Prostate gland (tissue), 2 donors: ENCODE measurements around the gene NUP88. TPM values are rescaled to one million over a fixed set of nuclear protein-coding genes. Genes with fewer than 3 reads are reported as not detected.
"Not testable (repeated sequence)": the region's sequence is repeated elsewhere in the genome, so short reads cannot be mapped to it uniquely, and the experiment has no call there.

ENCODE experiments used
- DNase-seq: peaks from one replicate; pipeline ENCODE4 v3.0.0-alpha.2; 2019; ENCODE audit warnings: low spot score
- H3K27ac ChIP-seq, 2 donors: fragments of 200-600 bp; sonication (generic); 2 replicates each; pipeline ENCODE4 v1.5.1; 2017 to 2019
- H3K27me3 ChIP-seq: fragments of 200-600 bp; sonication (generic); replicated peaks from 2 replicates; pipeline ENCODE4 v1.5.1; 2019; ENCODE audit not compliant: insufficient read depth
- H3K36me3 ChIP-seq, 2 donors: fragments of 200-600 bp; sonication (generic); 1 replicate in 1 of 2; 2 replicates in 1 of 2; pipeline versions ENCODE4 v1.5.1 to v1.8.1; 2017 to 2019
- H3K4me1 ChIP-seq: fragments of 200-600 bp; sonication (generic); replicated peaks from 2 replicates; pipeline ENCODE4 v1.5.1; 2019
- H3K4me3 ChIP-seq, 2 donors: fragments of 200-600 bp; sonication (generic); 2 replicates each; pipeline ENCODE4 v1.5.1; 2017 to 2019
- H3K9me3 ChIP-seq: fragments of 200-600 bp; sonication (generic); 2 replicates; pipeline ENCODE4 v1.5.1; 2017
- POLR2A ChIP-seq: fragments of 450-650 bp; IDR thresholded peaks from one replicate; pipeline ENCODE4 v1.6.1; 2016; ENCODE audit warnings: antibody characterized with exemption, mild to moderate bottlenecking
- POLR2AphosphoS5 ChIP-seq: sonication (generic); formaldehyde crosslinking; IDR thresholded peaks from one replicate; pipeline ENCODE4 v1.6.1; 2017; ENCODE audit warnings: antibody characterized with exemption
- WGBS: methylation state at CpG from one replicate; pipeline ENCODE4 v1.1.5; 2018; 5-methylcytosine and 5-hydroxymethylcytosine counted together
- intact Hi-C: fragments of 100-400 bp; cut with DNase I; formaldehyde crosslinking; loops from one replicate; pipeline ENCODE4 v1.14.2; 2022
- total RNA-seq, 2 donors: library from RNA; depleted of rRNA; stranded (reverse); fragments of >200 nt; gene quantifications; one replicate each; pipeline ENCODE4 v1.1.0, GENCODE V29; 2016
- TF ChIP-seq, protein P1 (sequence below), 4 experiments: fragments of 200-600 bp in 2 of 4; fragments of 450-650 bp in 2 of 4; sonication (generic) in 2 of 4; IDR thresholded peaks; 1 replicate in 3 of 4; 2 replicates in 1 of 4; pipeline ENCODE4 v1.5.1; 2016 to 2019; ENCODE audit warnings: antibody characterized with exemption in 4 of 4, mild to moderate bottlenecking in 2 of 4, moderate library complexity in 2 of 4

The NUP88 gene
- total RNA-seq, 2 donors from 2014 or later: 64.8 to 105 TPM

DNA sequence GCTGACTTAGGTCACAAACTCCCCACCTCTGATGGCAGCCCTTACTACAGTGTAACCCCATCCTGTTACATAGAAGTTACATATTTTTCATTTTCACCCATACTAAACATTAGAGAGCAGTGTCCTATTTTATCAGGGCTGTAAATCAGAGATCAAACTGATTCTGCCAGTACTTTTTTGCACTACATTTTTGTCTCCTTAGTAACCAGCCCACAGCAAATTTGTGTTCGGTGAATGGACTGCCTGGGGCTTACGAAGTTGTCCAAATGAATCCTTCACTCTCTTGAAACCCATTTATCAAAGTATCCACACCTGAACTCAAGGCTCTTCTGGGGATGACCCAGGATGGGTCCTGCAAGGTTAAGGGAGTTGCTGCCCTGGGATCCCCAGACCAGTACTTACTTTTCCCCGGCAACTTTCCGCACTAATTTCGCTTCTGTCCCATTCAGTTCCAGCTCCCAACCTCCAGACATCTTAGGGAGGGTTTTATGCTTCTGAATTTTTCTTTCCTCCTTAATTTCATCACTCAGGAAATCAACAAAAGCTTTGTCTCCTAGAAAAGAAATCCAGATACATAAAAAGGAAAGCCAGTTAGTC lies 18.4 kb upstream of the NUP88 start:
- H3K4me3 ChIP-seq: peak overlapping the region; percentile 80 to 92
- DNase-seq: no peak
- TF ChIP-seq, protein P1, sequence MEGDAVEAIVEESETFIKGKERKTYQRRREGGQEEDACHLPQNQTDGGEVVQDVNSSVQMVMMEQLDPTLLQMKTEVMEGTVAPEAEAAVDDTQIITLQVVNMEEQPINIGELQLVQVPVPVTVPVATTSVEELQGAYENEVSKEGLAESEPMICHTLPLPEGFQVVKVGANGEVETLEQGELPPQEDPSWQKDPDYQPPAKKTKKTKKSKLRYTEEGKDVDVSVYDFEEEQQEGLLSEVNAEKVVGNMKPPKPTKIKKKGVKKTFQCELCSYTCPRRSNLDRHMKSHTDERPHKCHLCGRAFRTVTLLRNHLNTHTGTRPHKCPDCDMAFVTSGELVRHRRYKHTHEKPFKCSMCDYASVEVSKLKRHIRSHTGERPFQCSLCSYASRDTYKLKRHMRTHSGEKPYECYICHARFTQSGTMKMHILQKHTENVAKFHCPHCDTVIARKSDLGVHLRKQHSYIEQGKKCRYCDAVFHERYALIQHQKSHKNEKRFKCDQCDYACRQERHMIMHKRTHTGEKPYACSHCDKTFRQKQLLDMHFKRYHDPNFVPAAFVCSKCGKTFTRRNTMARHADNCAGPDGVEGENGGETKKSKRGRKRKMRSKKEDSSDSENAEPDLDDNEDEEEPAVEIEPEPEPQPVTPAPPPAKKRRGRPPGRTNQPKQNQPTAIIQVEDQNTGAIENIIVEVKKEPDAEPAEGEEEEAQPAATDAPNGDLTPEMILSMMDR (IDR thresholded peaks at IDR 0.05): no peak
- TF ChIP-seq POLR2AphosphoS5: no peak
- no peak for TF ChIP-seq POLR2A
- H3K9me3 ChIP-seq: no peaks in the 10 kb centered on the region
- H3K27ac ChIP-seq: no peak overlapping the region
- peaks cover 4 to 6% of the 10 kb centered on the region in 2 donors for H3K36me3 ChIP-seq
- peaks cover 9% of the 10 kb centered on the region for H3K4me1 ChIP-seq
- WGBS: 37% methylated on average over 5 of the region's 5 CpGs
- no peaks in the 10 kb centered on the region for H3K27me3 ChIP-seq
- intact Hi-C loops: loop anchor here (5.0 kb wide), 1 partner anchor 191 kb away; no protein-coding TSS in a partner anchor

DNA sequence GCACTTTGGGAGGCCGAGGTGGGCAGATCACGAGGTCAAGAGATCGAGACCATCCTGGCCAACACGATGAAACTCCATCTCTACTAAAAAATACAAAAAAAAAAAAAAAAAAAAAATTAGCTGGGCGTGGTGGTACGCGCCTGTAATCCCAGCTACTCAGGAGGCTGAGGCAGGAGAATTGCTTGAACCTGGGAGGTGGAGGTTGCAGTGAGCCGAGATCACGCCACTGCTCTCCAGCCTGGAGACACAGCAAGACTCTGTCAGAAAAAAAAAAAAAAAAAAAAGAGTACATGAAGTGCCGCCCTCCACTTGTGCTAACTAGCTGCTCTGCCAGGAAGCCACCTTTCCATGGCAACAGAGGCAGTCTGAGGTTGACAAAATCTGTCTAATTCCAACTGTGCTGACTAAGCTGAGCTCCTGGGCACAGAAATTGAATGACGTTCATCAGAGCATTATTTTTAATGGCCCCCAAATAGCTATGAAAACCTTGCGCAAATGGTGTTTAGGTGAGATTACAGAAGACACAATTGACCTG lies 16.4 kb upstream of the NUP88 start:
- not testable (repeated sequence) for H3K36me3 ChIP-seq, H3K9me3 ChIP-seq, H3K4me1 ChIP-seq, H3K4me3 ChIP-seq, H3K27me3 ChIP-seq, H3K27ac ChIP-seq, DNase-seq
- WGBS: 86% methylated on average over 12 of the region's 12 CpGs
- intact Hi-C loops: loop anchor here (5.0 kb wide), 1 partner anchor 189 kb away; no protein-coding TSS in a partner anchor

DNA sequence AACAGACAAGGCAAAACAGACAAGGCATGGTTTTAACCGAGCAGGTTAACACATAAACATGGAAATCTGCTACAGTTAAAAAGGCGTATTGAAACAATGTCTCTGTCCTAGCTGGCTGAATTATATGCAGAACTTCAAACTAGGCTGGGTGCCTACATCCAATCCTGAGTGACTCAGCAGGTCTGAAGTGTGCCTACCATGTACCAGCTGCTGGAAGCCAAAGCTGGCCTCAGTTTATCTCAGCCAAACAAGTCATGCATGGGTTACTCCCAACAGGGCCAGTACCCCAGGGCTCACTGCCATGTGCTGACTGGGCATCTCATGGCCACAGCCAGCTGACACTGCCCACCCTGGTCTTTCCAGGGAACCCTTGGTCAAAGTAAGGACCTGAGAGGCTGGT lies 15.5 kb upstream of the NUP88 start:
- H3K27ac ChIP-seq: no peak overlapping the region
- intact Hi-C loops: loop anchor here (5.0 kb wide), 1 partner anchor 188 kb away; no protein-coding TSS in a partner anchor
- H3K36me3 ChIP-seq: peaks cover 4 to 6% of the 10 kb centered on the region in 2 donors
- peaks cover 9% of the 10 kb centered on the region for H3K4me1 ChIP-seq
- TF ChIP-seq POLR2A (no peak), POLR2AphosphoS5 (no peak)
- TF ChIP-seq, protein P1 (IDR thresholded peaks at IDR 0.05): no peak
- DNase-seq: no peak
- no peak overlapping the region for H3K4me3 ChIP-seq
- WGBS: 90% methylated on average over 2 of the region's 2 CpGs
- no peaks in the 10 kb centered on the region for H3K9me3 ChIP-seq
- H3K27me3 ChIP-seq: no peaks in the 10 kb centered on the region

DNA sequence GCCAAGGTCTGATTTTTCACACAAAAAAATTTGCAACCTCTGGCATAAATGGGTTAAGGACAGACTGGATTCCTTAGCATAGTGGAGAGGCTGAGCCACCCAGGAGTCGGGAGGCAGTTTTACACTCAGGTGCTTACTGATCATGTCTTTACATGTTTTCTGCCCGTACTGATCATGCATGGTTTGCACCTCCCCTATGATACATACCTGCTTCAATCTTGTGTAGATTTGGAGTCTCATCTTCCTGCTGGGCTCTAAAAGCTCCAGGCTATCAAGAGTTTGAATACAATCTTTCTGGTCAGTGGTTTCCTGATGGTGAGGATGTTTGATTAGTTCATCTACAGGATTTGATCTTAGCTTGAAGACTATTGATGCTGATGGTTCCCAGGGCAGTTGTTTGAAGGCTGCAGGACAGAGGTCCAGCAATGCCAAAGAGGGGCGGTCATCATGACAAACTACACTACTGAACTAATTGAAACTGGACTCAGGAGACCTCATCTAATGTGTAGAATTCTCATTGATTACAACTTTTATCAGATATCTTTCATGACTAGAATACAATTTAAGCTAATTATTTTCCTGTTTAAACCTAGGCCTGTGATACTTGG lies 12.6 kb upstream of the NUP88 start:
- Histone ChIP-seq H3K4me3 (no peak overlapping the region), H3K9me3 (no peaks in the 10 kb centered on the region), H3K27me3 (no peaks in the 10 kb centered on the region), H3K4me1 (no peaks in the 10 kb centered on the region), H3K27ac (no peak overlapping the region), H3K36me3 (peaks cover 6 to 8% of the 10 kb centered on the region in 2 donors)
- TF ChIP-seq POLR2A: no peak
- no peak for TF ChIP-seq POLR2AphosphoS5
- TF ChIP-seq, protein P1 (IDR thresholded peaks at IDR 0.05): no peak
- intact Hi-C loops: no loop called here
- WGBS: 54% methylated on average over 3 of the region's 3 CpGs
- DNase-seq: no peak

DNA sequence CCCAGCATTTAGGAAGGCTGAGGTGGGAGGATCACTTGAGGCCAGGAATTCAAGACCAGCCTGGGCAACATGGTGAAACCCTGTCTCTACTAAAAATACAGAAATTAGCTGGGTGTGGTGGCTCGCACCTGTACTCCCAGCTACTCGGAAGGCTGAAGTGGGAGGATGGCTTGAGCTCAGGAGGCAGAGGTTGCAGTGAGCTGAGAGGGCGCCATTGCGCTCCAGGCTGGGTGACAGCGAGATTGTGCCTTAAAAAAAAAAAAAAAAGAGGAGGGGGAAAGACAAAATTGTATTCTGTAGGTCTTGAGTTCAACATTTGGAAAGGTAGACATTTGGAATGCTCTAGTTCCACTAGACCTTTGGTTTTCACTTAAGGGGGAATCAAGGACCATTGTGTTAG lies 11.8 kb upstream of the NUP88 start:
- H3K36me3 ChIP-seq, H3K27me3 ChIP-seq, H3K9me3 ChIP-seq, intact Hi-C loops, H3K27ac ChIP-seq, H3K4me3 ChIP-seq, DNase-seq, H3K4me1 ChIP-seq: not testable (repeated sequence)
- 76% methylated on average over 5 of the region's 5 CpGs for WGBS
